NCI-H226 (cell line): Measurements from ENCODE around the gene CDK11B.
"Not testable (repeated sequence)": the region's sequence is repeated elsewhere in the genome, so short reads cannot be mapped to it uniquely, and the experiment has no call there.

Experiments
- DNase-seq: peaks from one replicate; pipeline ENCODE4 v3.0.0-alpha.2; 2015

The CDK11B gene

GRCh38 chr1:1647567-1648241, 11.1 kb downstream of the CDK11B start:
- DNase-seq: not testable (repeated sequence)

- not testable (repeated sequence) for DNase-seq
Observed at GRCh38 chr1:1646326-1646725, 12.5 kb downstream of the CDK11B start.

DNA sequence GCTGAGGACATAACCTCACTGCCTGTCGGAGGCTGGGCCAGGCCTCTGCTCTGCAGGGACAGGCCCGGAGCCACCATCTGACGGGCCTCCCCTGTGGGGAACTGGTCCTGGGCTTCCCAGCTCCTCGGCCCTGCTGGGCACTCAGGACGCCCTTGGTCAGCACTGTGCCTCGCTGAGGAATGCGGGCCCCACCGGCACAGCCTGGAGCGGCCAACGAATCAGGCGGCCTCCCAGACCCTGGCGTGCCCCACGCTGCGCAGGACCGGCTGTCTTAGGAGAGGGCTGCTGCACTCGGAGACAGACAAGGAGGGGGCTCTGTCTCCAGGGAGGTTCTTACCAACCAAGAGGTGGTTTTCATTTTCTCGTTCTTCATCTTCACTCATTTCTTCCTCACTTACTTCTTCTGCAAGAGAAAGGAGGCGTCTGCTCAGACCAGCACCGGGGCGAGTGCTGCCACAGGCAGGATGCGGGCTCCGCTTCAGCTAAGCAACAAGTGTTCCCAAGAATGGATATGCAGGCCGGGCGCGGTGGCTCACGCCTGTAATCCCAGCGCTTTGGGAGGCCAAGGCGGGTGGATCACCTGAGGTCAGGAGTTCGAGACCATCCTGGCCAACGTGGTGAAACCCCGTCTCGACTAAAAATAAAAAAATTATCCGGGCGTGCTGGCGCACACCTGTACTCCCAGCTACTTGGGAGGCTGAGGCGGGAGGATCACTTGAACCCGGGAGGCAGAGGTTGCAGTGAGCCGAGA, 17.9 kb downstream of the CDK11B start:
- DNase-seq: not testable (repeated sequence)

DNA sequence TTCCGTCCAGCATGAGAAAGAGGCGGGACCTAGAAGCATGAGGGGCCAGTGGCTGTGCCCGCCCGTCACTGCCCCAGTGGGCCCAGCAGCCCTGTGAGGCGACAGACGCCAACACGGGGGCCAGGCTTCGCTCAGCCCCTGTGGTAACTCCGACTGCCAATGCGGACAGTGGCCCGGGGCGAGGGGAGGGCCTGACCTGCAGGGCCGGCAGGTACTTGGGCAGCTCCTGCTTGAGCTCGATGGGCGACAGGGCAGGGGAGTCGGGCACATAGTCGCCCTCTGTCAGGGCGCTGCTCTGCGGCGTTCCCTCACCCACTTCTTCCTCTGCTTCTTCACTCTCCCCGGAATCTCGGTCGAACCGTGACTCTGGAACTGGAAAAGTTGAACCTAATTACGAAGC, 18.7 kb downstream of the CDK11B start:
- not testable (repeated sequence) for DNase-seq

GRCh38 chr1:1639368-1639767, 19.4 kb downstream of the CDK11B start:
- DNase-seq: not testable (repeated sequence)

- not testable (repeated sequence) for DNase-seq
Observed at GRCh38 chr1:1638528-1638927, 20.3 kb downstream of the CDK11B start.

DNA sequence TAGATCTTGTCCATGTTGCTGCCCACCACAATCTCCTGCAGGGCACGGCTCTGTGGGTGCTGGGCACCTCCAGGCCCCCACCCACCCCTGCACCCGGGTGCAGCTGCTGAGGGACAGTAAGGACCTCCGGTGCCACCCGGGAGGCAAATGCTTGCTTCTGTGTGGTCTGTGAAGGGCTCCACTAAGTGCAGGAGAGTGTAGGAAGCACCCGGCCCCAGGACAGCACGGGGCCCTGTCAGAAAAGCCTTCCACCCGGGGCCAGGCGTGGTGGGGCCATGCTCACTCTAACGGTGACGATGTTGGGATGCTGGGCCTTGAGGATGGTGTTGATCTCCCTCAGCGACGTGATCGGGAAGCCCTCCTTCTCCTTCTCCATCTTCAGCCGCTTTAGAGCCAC, 21.3 kb downstream of the CDK11B start:
- not testable (repeated sequence) for DNase-seq

DNA sequence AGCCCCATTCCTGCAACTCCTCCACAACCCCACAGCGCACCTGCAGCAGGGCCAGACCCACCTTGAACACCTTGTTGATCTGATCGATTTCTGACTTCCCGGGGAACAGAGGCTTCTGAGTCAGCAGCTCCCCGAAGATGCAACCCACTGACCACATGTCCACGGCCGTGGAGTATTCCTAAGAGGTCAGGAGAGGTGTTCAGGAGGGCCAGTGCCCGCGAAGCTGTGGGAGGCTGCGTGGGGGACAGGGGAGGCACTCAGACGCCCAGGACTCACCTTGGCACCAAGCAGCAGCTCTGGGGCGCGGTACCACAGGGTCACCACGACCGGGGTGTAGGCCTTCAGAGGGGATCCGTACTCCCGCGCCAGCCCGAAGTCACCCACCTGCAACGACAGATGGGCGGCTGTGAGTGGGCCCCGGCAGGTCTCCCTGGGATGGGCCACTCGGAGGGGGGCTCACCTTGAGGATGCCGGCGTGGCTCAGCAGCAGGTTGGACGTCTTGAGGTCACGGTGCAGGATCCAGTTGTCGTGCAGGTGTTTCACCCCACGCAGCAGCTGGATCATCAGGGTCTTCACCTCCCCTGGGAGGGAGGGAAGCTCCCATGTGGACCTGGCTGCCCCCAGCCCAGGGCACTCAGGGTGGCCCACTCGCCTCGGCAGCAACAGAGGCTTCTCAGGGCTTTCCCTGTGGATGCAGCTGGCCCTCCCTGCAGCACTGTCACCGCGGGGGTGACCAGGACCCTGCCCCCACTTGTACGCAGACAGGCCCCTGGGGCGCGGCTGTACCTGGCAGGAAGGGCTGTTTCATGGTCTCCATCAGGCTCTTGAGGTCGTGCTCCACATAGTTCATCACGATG, 22.0 kb downstream of the CDK11B start:
- not testable (repeated sequence) for DNase-seq

GRCh38 chr1:1634613-1635012, 24.2 kb downstream of the CDK11B start:
- not testable (repeated sequence) for DNase-seq

GRCh38 chr1:1633409-1633808, 25.4 kb downstream of the CDK11B start:
- DNase-seq: not testable (repeated sequence)

- DNase-seq: no peak
Observed at GRCh38 chr1:1631782-1632420, 26.9 kb downstream of the CDK11B start, which contains the start of gene MMP23B. TSS of gene MMP23B (plus strand) at chr1:1632173. CDS start at chr1:1632219, 46 bp downstream.

GRCh38 chr1:1630965-1631781, 27.6 kb downstream of the CDK11B start:
- no peak for DNase-seq

- DNase-seq: no peak
Observed at GRCh38 chr1:1630191-1630964, 28.4 kb downstream of the CDK11B start.

DNA sequence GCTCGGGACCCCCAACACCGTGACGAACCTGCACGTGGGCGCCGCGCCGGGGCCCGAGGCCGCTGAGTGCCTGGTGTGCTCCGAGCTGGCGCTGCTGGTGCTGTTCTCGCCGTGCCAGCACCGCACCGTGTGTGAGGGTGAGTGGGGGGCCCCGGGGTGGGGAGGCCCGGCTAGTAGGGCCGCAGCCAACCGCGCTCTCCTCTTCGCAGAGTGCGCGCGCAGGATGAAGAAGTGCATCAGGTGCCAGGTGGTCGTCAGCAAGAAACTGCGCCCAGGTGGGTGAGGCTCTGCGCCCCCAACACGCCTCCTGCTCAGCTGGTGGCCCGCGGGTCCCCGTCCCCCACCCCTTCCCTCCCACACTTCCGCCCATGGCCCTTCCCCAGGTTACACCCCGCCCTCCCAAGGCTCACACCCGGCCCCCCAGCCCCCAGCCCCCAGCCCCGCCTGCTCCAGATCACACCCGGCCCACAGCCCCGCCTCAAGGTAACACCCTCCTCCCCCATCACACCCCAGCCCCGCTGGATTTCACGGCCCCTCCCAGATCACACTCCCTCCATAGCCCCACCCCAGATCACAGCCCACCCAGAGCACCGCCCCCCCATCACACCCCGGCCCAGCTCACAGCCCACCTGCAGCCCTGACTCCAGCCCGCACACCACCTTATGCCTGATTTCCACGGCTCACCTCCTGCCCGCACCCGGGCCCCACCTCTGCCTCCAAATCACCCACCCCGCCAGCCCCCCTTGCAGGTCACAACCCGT, 29.2 kb downstream of the CDK11B start:
- DNase-seq: no peak

- DNase-seq: no peak
Observed at GRCh38 chr1:1628754-1629429, 29.9 kb downstream of the CDK11B start.

GRCh38 chr1:1627829-1628753, 30.7 kb downstream of the CDK11B start:
- DNase-seq: no peak

- no peak for DNase-seq
Observed at GRCh38 chr1:1627261-1627828, 31.5 kb downstream of the CDK11B start.
